SK-N-SH treated with all-trans-retinoic acid at 6 μM for 48 hours (cell line): ENCODE results near the gene ZNF697.
"Not testable (repeated sequence)": the region's sequence is repeated elsewhere in the genome, so short reads cannot be mapped to it uniquely, and the experiment has no call there.

Experiments used
- ARNTL ChIP-seq: fragments of 450-650 bp; formaldehyde crosslinking; IDR thresholded peaks from 2 replicates; pipeline ENCODE4 v1.5.0; 2020; ENCODE audit warnings: low read depth, mild to moderate bottlenecking, moderate library complexity, borderline replicate concordance
- BACH2 ChIP-seq: fragments of 250-450 bp; sonication (Bioruptor Pico); IDR thresholded peaks from 2 replicates; pipeline ENCODE4 v1.9.0; 2021; ENCODE audit warnings: mild to moderate bottlenecking, borderline replicate concordance
- OSR1 ChIP-seq: fragments of 250-450 bp; sonication (Bioruptor Pico); IDR thresholded peaks from 2 replicates; pipeline ENCODE4 v1.8.0; 2022; ENCODE audit warnings: moderate library complexity, mild to moderate bottlenecking, inconsistent platforms
- RARB ChIP-seq: fragments of 250-450 bp; sonication (Bioruptor Pico); IDR thresholded peaks from 2 replicates; pipeline ENCODE4 v1.8.0; 2021; ENCODE audit warnings: mild to moderate bottlenecking, moderate library complexity
- TCF4 ChIP-seq: fragments of 250-450 bp; sonication (Bioruptor Pico); IDR thresholded peaks from 2 replicates; pipeline ENCODE4 v1.8.0; 2021; ENCODE audit warnings: mild to moderate bottlenecking, moderate library complexity, borderline replicate concordance
- TOX ChIP-seq: fragments of 250-450 bp; sonication (Bioruptor Pico); IDR thresholded peaks from 2 replicates; pipeline ENCODE4 v1.8.0; 2021; ENCODE audit warnings: mild to moderate bottlenecking, moderate library complexity, borderline replicate concordance
- ZC3H10 ChIP-seq: fragments of 250-450 bp; sonication (Bioruptor Pico); IDR thresholded peaks from 2 replicates; pipeline ENCODE4 v1.5.1; 2021; ENCODE audit warnings: mild to moderate bottlenecking, moderate library complexity
- ZFP3 ChIP-seq: fragments of 250-450 bp; sonication (Bioruptor Pico); IDR thresholded peaks from 2 replicates; pipeline ENCODE4 v1.5.0; 2020; ENCODE audit warnings: mild to moderate bottlenecking, moderate library complexity
- ZFP30 ChIP-seq: fragments of 450-650 bp; formaldehyde crosslinking; IDR thresholded peaks from 2 replicates; pipeline ENCODE4 v1.5.0; 2022; ENCODE audit warnings: mild to moderate bottlenecking, moderate library complexity
- ZNF70 ChIP-seq: fragments of 450-650 bp; formaldehyde crosslinking; IDR thresholded peaks from 2 replicates; pipeline ENCODE4 v1.5.0; 2020; ENCODE audit warnings: mild to moderate bottlenecking, moderate library complexity
- ZNF8 ChIP-seq: fragments of 450-650 bp; formaldehyde crosslinking; IDR thresholded peaks from 2 replicates; pipeline ENCODE4 v1.5.0; 2020; ENCODE audit warnings: mild to moderate bottlenecking, moderate library complexity
- TF ChIP-seq, protein P1 (sequence below): fragments of 250-450 bp; sonication (Bioruptor Pico); IDR thresholded peaks from 2 replicates; pipeline ENCODE4 v1.8.0; 2020; ENCODE audit warnings: mild to moderate bottlenecking, moderate library complexity, borderline replicate concordance

DNA sequence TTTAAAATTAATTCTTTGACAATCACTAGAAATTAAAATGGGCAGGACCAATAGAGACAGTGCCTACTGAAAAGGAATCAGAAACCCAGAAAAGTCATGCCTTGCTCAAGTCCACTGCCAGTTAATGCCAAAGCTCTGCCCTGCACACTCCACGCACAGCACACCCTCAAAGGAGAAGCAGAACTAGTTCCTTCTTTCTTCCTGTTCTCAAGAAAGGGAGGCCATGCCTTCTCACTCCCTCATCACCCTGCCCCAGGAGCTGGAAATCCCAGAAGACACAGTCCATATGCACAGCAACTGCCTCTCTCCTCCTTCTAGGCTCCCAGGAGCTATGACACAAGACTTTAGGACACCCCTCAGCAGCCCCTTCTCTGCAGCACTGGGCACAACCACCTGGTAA, 31.3 kb downstream of the ZNF697 start:
- TF ChIP-seq ZFP3; ARNTL (CRISPR knock-in tag); ZC3H10; RARB (CRISPR knock-in tag); ZNF8 (CRISPR knock-in tag); BACH2 (CRISPR knock-in tag); TCF4 (CRISPR knock-in tag); OSR1 (CRISPR knock-in tag); ZNF70 (CRISPR knock-in tag); TOX; ZFP30 (CRISPR knock-in tag): not testable (repeated sequence)
- TF ChIP-seq, protein P1, sequence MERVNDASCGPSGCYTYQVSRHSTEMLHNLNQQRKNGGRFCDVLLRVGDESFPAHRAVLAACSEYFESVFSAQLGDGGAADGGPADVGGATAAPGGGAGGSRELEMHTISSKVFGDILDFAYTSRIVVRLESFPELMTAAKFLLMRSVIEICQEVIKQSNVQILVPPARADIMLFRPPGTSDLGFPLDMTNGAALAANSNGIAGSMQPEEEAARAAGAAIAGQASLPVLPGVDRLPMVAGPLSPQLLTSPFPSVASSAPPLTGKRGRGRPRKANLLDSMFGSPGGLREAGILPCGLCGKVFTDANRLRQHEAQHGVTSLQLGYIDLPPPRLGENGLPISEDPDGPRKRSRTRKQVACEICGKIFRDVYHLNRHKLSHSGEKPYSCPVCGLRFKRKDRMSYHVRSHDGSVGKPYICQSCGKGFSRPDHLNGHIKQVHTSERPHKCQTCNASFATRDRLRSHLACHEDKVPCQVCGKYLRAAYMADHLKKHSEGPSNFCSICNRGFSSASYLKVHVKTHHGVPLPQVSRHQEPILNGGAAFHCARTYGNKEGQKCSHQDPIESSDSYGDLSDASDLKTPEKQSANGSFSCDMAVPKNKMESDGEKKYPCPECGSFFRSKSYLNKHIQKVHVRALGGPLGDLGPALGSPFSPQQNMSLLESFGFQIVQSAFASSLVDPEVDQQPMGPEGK (CRISPR knock-in tag): not testable (repeated sequence)
